Loucy (cell line): ENCODE measurements around the gene FOS.

ENCODE experiments used
- H2AFZ ChIP-seq: fragments of 200-600 bp; sonication (generic); 2 replicates; pipeline ENCODE4 v1.6.0; 2016; ENCODE audit warnings: antibody characterized with exemption, mild to moderate bottlenecking, low read length, moderate library complexity
- H3F3A ChIP-seq: fragments of 200-600 bp; 2 replicates; pipeline ENCODE4 v1.6.0; 2016; ENCODE audit warnings: antibody characterized with exemption, low read depth, mild to moderate bottlenecking
- H3K27me3 ChIP-seq: fragments of 200-600 bp; sonication (generic); 2 replicates; pipeline ENCODE4 v1.6.1; 2014; ENCODE audit warnings: low read length, mild to moderate bottlenecking; ENCODE audit not compliant: insufficient read depth, poor library complexity, severe bottlenecking
- H3K36me3 ChIP-seq: fragments of 200-600 bp; sonication (generic); 2 replicates; pipeline ENCODE4 v1.6.1; 2016; ENCODE audit warnings: low read length; ENCODE audit not compliant: insufficient read depth
- H3K4me1 ChIP-seq: fragments of 200-600 bp; sonication (generic); 2 replicates; pipeline ENCODE4 v1.5.1; 2014; ENCODE audit warnings: low read length, mild to moderate bottlenecking; ENCODE audit not compliant: insufficient read depth, poor library complexity, severe bottlenecking
- H3K4me2 ChIP-seq: fragments of 200-600 bp; sonication (generic); 2 replicates; pipeline ENCODE4 v1.6.0; 2014; ENCODE audit warnings: antibody characterized with exemption, low read length, low read depth, mild to moderate bottlenecking; ENCODE audit not compliant: poor library complexity, severe bottlenecking
- H3K4me3 ChIP-seq: fragments of 200-600 bp; sonication (generic); 2 replicates; pipeline ENCODE4 v1.5.1; 2014; ENCODE audit warnings: low read length, mild to moderate bottlenecking, mixed read lengths; ENCODE audit not compliant: poor library complexity, severe bottlenecking
- H3K79me2 ChIP-seq: fragments of 200-600 bp; sonication (generic); 2 replicates; pipeline ENCODE4 v1.6.1; 2014; ENCODE audit warnings: low read length; ENCODE audit not compliant: insufficient read depth
- H3K9ac ChIP-seq: fragments of 200-600 bp; sonication (generic); 2 replicates; pipeline ENCODE4 v1.6.0; 2014; ENCODE audit warnings: mild to moderate bottlenecking, low read depth, low read length, moderate library complexity; ENCODE audit not compliant: poor library complexity, severe bottlenecking
- H3K9me2 ChIP-seq: fragments of 200-600 bp; sonication (generic); replicated peaks from 2 replicates; pipeline ENCODE4 v1.6.1; 2016; ENCODE audit warnings: low read depth, low read length, mixed read lengths
- H3K9me3 ChIP-seq: fragments of 200-600 bp; sonication (generic); 2 replicates; pipeline ENCODE4 v1.6.1; 2014; ENCODE audit warnings: mild to moderate bottlenecking, antibody characterized with exemption, low read length, low read depth; ENCODE audit not compliant: insufficient read depth
- H4K20me1 ChIP-seq: fragments of 200-600 bp; sonication (generic); 2 replicates; pipeline ENCODE4 v1.6.0; 2014; ENCODE audit warnings: antibody characterized with exemption, low read length, mild to moderate bottlenecking; ENCODE audit not compliant: insufficient read depth, poor library complexity, severe bottlenecking
- EZH2phosphoT487 ChIP-seq: fragments of 200-600 bp; IDR thresholded peaks from 2 replicates; pipeline ENCODE4 v1.6.1; 2018; ENCODE audit warnings: antibody characterized with exemption, mild to moderate bottlenecking, moderate library complexity, borderline replicate concordance
- TF ChIP-seq, protein P1 (sequence below): fragments of 200-600 bp; sonication (generic); conservative IDR thresholded peaks from 2 replicates; pipeline ENCODE4 v1.5.1; 2014; ENCODE audit warnings: mild to moderate bottlenecking, antibody characterized with exemption, low read length

The FOS gene

GRCh38 chr14:75273272-75274049, 5.2 kb upstream of the FOS start:
- Histone ChIP-seq H3K9me3 (no peaks in the 10 kb centered on the region), H3K9me2 (no peaks in the 10 kb centered on the region), H3K36me3 (no peaks in the 10 kb centered on the region), H3K9ac (no peak overlapping the region), H3K4me3 (no peak overlapping the region), H2AFZ (no peak overlapping the region), H3F3A (no peaks in the 10 kb centered on the region), H3K4me1 (peaks cover 15% of the 10 kb centered on the region), H3K27me3 (no peaks in the 10 kb centered on the region), H3K79me2 (no peaks in the 10 kb centered on the region), H3K4me2 (no peak overlapping the region), H4K20me1 (no peaks in the 10 kb centered on the region)
- TF ChIP-seq, protein P1, sequence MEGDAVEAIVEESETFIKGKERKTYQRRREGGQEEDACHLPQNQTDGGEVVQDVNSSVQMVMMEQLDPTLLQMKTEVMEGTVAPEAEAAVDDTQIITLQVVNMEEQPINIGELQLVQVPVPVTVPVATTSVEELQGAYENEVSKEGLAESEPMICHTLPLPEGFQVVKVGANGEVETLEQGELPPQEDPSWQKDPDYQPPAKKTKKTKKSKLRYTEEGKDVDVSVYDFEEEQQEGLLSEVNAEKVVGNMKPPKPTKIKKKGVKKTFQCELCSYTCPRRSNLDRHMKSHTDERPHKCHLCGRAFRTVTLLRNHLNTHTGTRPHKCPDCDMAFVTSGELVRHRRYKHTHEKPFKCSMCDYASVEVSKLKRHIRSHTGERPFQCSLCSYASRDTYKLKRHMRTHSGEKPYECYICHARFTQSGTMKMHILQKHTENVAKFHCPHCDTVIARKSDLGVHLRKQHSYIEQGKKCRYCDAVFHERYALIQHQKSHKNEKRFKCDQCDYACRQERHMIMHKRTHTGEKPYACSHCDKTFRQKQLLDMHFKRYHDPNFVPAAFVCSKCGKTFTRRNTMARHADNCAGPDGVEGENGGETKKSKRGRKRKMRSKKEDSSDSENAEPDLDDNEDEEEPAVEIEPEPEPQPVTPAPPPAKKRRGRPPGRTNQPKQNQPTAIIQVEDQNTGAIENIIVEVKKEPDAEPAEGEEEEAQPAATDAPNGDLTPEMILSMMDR = no peak

DNA sequence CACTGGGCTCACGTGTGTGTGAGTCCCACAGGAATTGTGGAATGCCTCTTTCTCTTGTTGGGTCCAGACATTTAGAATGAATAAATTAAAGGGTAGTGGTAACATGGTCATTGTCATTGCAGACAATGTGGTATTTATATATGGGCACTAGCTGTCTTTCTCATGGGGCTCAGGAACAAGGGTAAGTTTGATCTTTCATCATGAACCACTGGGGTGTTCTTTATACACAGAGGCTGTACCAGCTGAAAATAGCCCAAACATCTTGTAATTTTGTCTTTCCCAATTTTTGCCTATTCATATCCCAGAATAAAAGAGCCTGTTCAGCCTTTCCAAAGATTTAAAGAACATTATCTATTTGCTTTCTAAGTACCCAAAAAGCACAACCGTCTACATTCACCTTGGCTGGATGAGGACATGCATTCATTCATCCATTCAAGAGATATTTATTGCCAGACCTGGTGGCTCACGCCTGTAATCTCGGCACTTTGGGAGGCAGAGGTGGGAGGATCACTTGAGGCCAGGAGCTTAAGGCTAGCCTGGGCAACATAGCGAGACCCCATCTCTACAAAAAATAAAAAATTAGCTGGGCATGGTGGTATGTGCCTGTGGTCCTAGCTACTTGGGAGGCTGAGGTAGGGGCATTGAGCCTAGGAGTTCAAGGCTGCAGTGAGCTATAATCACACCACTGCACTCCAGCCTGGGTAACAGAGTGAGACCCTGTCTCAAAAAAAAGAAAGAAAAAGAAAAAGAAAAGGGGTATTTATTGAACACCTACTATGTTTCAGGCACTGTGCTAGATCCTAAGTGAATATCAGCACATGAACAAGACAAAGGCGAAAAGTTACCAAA, 4.4 kb upstream of the FOS start:
- peaks cover 4% of the 10 kb centered on the region for H3K27me3 ChIP-seq
- no peak overlapping the region for H3K4me2 ChIP-seq
- H3K4me1 ChIP-seq = peaks cover 20% of the 10 kb centered on the region
- H3F3A ChIP-seq = no peaks in the 10 kb centered on the region
- H2AFZ ChIP-seq = no peak overlapping the region
- H3K9me2 ChIP-seq = no peaks in the 10 kb centered on the region
- H3K79me2 ChIP-seq = no peaks in the 10 kb centered on the region
- H3K9me3 ChIP-seq = no peaks in the 10 kb centered on the region
- H4K20me1 ChIP-seq = peaks cover 5% of the 10 kb centered on the region
- H3K36me3 ChIP-seq = no peaks in the 10 kb centered on the region
- no peak for TF ChIP-seq EZH2phosphoT487
- TF ChIP-seq, protein P1 = no peak
- no peak overlapping the region for H3K9ac ChIP-seq
- no peak overlapping the region for H3K4me3 ChIP-seq

DNA sequence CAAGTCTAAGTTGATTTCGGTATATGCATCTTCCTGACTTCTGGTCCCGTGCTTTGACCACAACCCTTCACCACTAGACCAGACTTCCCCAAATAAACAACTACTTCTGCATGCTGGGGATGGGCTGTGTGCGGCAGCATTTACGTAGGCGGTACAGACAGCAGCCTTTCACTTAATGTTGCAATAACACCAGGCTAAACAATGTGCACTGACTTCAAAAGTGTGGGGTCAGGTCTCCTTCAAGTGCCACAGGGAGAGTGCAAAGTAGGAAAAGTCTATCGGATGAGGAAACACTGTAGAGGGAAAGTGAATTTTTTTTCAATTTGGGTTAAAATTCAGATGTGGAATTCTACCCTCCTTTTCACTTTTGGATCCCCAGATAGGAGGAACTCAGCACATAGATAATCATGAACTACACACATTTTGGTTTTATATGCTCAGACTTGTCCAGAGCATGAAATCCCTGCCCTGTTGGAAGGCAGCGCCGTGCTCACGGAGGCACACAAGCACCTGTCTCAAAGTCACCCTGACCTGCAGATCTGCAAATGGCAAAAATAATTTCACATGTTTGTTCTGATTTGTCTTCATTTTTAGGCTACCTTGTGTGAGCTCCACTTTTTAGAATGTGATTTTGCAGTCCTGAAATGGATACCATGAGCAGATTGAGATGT, 3.6 kb upstream of the FOS start:
- H3K27me3 ChIP-seq = peaks cover 12% of the 10 kb centered on the region
- H3K4me3 ChIP-seq = no peak overlapping the region
- peaks cover 5% of the 10 kb centered on the region for H4K20me1 ChIP-seq
- H3F3A ChIP-seq = no peaks in the 10 kb centered on the region
- H3K9me3 ChIP-seq = no peaks in the 10 kb centered on the region
- H3K36me3 ChIP-seq = no peaks in the 10 kb centered on the region
- TF ChIP-seq EZH2phosphoT487 = no peak
- TF ChIP-seq, protein P1 = no peak
- no peak overlapping the region for H3K9ac ChIP-seq
- no peak overlapping the region for H2AFZ ChIP-seq
- H3K4me1 ChIP-seq = peaks cover 24% of the 10 kb centered on the region
- H3K79me2 ChIP-seq = no peaks in the 10 kb centered on the region
- H3K9me2 ChIP-seq = no peaks in the 10 kb centered on the region
- H3K4me2 ChIP-seq = no peak overlapping the region
